ENCODE data around the gene KCNT2. TPM values are rescaled to one million over a fixed set of nuclear protein-coding genes. Genes with fewer than 3 reads are reported as not detected.

KCNT2 gene
- total and polyA plus RNA-seq, 4 donors = 1.7 to 11.2 (median 6.8) TPM

- TF ChIP-seq MAX (IDR thresholded peaks at IDR 0.05) (no peak), EGR1 (IDR thresholded peaks at IDR 0.05; ENCODE audit: low read depth in 2 of 2) (no peak), TAF1 (conservative IDR thresholded peaks at IDR 0.05) (no peak), YY1 (IDR thresholded peaks at IDR 0.05) (no peak), FOXA2 (IDR thresholded peaks at IDR 0.05) (no peak), HNF4G (IDR thresholded peaks at IDR 0.05) (no peak), HNF4A (conservative IDR thresholded peaks at IDR 0.05) (no peak), RXRA (IDR thresholded peaks at IDR 0.05) (no peak), REST (IDR thresholded peaks at IDR 0.05) (no peak), RAD21 (IDR thresholded peaks at IDR 0.05) (no peak)
- H3K27ac ChIP-seq (ENCODE audit: low read depth in 1 of 2, low read length in 2 of 2) = no peak overlapping the region
- 36% methylated on average over 1 of the region's 1 CpG for WGBS
- no peaks in the 10 kb centered on the region for H3K9me3 ChIP-seq (ENCODE audit: control insufficient read depth in 4 of 4, low read length in 3 of 4)
- no peak overlapping the region for H3K9ac ChIP-seq (ENCODE audit: low read depth in 1 of 2, low read length in 2 of 2)
- no peaks in the 10 kb centered on the region for H3K27me3 ChIP-seq (ENCODE audit: control insufficient read depth in 4 of 4, insufficient read depth in 4 of 4, low read length in 3 of 4)
- peaks cover 0 to 1% (median 0%) of the 10 kb centered on the region in 4 donors for H3K4me1 ChIP-seq (ENCODE audit: control insufficient read depth in 4 of 4, insufficient read depth in 4 of 4, low read length in 3 of 4)
- H3K36me3 ChIP-seq (ENCODE audit: control insufficient read depth in 4 of 4, insufficient read depth in 3 of 4, low read depth in 1 of 4, low read length in 3 of 4) = peaks cover 0 to 2% (median 0%) of the 10 kb centered on the region in 4 donors
- no peak for DNase-seq (ENCODE audit: low spot score)
- H3K4me3 ChIP-seq (ENCODE audit: low read depth in 1 of 3, low read length in 3 of 3) = no peak overlapping the region
Observed at GRCh38 chr1:196373798-196374197, 234.4 kb downstream of the KCNT2 start.

GRCh38 chr1:196372896-196373536 is 235.2 kb downstream of the KCNT2 start:
- peaks cover 0 to 2% (median 0%) of the 10 kb centered on the region in 4 donors for H3K36me3 ChIP-seq (ENCODE audit: control insufficient read depth in 4 of 4, insufficient read depth in 3 of 4, low read depth in 1 of 4, low read length in 3 of 4)
- TF ChIP-seq ATF3 (IDR thresholded peaks at IDR 0.05) = no peak
- TF ChIP-seq CTCF (IDR thresholded peaks at IDR 0.05; ENCODE audit: low read depth, low read length, missing input control) = peak; percentile 29
- no peak for TF ChIP-seq NR2F2 (IDR thresholded peaks at IDR 0.05)
- TF ChIP-seq REST (IDR thresholded peaks at IDR 0.05) = no peak
- no peak for TF ChIP-seq YY1 (IDR thresholded peaks at IDR 0.05)
- TF ChIP-seq FOXA2 (IDR thresholded peaks at IDR 0.05) = no peak
- TF ChIP-seq HNF4G (IDR thresholded peaks at IDR 0.05) = no peak
- TF ChIP-seq JUND (IDR thresholded peaks at IDR 0.05) = no peak
- no peak for TF ChIP-seq TAF1 (conservative IDR thresholded peaks at IDR 0.05)
- TF ChIP-seq RAD21 (IDR thresholded peaks at IDR 0.05) = peak; percentile 44 to 48
- no peak for TF ChIP-seq RXRA (IDR thresholded peaks at IDR 0.05)
- TF ChIP-seq GABPA (IDR thresholded peaks at IDR 0.05 in 1 of 2, conservative IDR thresholded peaks at IDR 0.05 in 1 of 2) = no peak
- H3K4me1 ChIP-seq (ENCODE audit: control insufficient read depth in 4 of 4, insufficient read depth in 4 of 4, low read length in 3 of 4) = peaks cover 0 to 1% (median 0%) of the 10 kb centered on the region in 4 donors
- no peak for DNase-seq (ENCODE audit: low spot score)
- WGBS = 75% methylated on average over 2 of the region's 2 CpGs
- no peaks in the 10 kb centered on the region for H3K9me3 ChIP-seq (ENCODE audit: control insufficient read depth in 4 of 4, low read length in 3 of 4)
- no peaks in the 10 kb centered on the region for H3K27me3 ChIP-seq (ENCODE audit: control insufficient read depth in 4 of 4, insufficient read depth in 4 of 4, low read length in 3 of 4)
- no peak overlapping the region for H3K27ac ChIP-seq (ENCODE audit: low read depth in 1 of 2, low read length in 2 of 2)
- no peak overlapping the region for H3K9ac ChIP-seq (ENCODE audit: low read depth in 1 of 2, low read length in 2 of 2)
- H3K4me3 ChIP-seq (ENCODE audit: low read depth in 1 of 3, low read length in 3 of 3) = no peak overlapping the region

All from liver (tissue), 9 donors.